ENCODE measurements around the gene RTP5.
"Not testable (repeated sequence)": the region's sequence is repeated elsewhere in the genome, so short reads cannot be mapped to it uniquely, and the experiment has no call there.

Gene RTP5

DNA sequence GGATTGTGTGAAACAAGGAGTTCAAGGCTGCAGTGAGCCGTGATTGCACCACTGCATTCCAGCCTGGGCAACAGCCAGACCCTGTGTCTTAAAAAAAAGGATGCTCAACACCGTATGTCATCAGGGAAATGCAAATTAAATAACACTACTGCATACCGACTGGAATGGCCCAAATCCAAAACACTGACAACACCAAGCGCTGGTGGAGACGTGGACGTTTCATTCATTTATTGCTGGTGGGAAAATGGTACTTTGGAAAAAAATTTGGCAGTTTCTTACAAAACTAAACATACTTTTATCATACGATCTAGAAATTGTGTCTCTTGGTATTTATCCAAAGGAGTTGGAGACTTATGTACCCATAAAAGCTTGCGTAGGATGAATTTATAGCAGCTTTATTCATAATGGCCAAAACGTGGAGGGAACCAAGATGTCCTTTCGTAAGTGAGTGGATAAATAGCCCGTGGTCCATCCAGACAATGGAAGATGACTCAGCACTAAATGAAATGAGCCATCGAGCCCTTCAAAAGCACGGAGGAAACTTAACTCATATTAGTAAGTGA is 36.3 kb upstream of the RTP5 start:
- H3K27ac ChIP-seq: no peak overlapping the region
- H3K27me3 ChIP-seq: no peaks in the 10 kb centered on the region
- H3K4me2 ChIP-seq: peak overlapping the region in 4 of 11 experiments; percentile 11 to 56 (median 35); a peak in 7 of 22 replicates
- H3K9me3 ChIP-seq (replicated peaks in 1 of 11): peaks cover 8 to 18% (median 11%) of the 10 kb centered on the region in 11 experiments; a peak in 21 of 22 replicates
- H3K36me3 ChIP-seq: no peaks in the 10 kb centered on the region
- peaks cover 0 to 16% (median 8%) of the 10 kb centered on the region in 10 experiments; a peak in 10 of 20 replicates for H3K4me1 ChIP-seq
- no peak overlapping the region for H3K4me3 ChIP-seq
- H3K9ac ChIP-seq: no peak overlapping the region
- TF ChIP-seq Cebpa-rat (IDR thresholded peaks at IDR 0.05): no peak
- no peaks in the 10 kb centered on the region for H4K20me1 ChIP-seq

DNA sequence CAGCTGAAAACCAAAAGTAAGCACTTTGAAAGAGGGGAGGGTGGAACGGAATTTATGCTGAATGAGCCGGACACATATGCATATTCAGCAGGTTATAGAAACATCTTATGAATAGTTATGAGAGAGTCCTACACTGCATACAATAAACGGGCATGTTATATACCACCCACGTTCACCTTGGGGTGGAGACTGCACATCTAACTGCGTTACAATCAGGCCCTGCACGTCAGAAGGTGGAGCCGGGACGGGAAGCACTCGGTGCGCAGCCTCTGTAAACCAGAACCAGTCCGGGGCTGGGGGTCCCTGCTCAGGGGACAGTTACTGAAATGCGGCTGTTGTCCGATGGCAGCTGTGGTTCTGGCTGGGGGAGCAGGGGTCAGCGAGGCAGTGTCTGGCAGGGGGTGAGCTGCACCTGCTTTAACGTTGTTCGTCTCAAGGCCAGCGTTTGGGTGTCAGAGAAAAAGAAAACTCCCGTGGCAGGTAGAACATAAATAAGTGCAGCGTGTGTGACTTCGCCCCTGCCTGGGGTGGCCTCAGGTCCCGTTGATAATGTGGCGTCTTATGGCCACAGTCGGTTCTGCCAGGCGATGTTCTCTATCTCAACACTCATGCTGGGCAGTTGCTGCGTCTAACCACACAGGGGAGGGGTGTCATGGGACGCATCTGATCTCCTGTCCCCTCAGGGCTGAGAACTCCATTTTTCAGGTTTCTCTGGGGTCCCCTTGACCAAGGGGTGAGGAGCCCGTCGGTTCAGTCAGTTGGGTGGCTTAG is 35.6 kb upstream of the RTP5 start:
- not testable (repeated sequence) for H3K27me3 ChIP-seq, H4K20me1 ChIP-seq, H3K4me3 ChIP-seq, H3K9ac ChIP-seq, H3K27ac ChIP-seq, H3K36me3 ChIP-seq
- H3K4me2 ChIP-seq: peak overlapping the region in 4 of 11 experiments; percentile 11 to 56 (median 35); a peak in 7 of 22 replicates
- H3K9me3 ChIP-seq (replicated peaks in 1 of 11): peaks cover 5 to 18% (median 10%) of the 10 kb centered on the region in 11 experiments; a peak in 20 of 22 replicates
- H3K4me1 ChIP-seq: peaks cover 0 to 16% (median 8%) of the 10 kb centered on the region in 10 experiments; a peak in 10 of 20 replicates

DNA sequence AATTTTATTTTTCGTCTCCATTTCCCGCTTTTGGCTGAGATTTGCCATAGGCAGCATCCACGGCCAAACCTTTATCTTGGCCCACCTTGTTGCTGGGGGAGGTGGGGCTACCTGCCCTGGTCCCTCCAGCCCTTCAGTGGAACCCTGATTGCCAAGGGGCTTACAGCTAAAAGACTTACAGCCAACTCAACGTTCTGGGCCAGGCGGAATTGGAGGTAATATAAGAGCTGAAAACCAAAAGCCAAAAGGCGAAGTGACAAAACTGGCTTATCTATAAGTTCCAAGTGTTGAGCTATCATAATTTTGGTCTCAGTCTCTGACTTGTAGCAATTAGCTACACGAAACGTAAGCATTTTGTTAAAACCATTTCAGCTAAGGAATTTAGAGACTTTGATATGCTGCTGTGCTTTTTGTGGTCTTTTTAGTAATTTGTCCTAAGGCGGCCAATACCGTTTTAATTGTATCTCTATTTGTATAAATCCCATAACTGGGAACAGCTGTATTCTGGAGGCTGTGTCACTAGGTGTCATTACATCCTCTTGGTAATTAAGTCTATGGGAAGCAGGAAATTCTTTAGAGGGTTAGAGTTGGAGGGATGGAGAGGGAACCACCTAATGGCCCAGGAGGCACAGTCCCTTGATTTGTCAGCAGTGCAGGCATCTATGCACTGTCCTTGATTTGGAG is 34.9 kb upstream of the RTP5 start:
- H3K4me2 ChIP-seq: no peak overlapping the region
- no peaks in the 10 kb centered on the region for H3K36me3 ChIP-seq
- no peaks in the 10 kb centered on the region for H3K27me3 ChIP-seq
- no peak for TF ChIP-seq Cebpa-rat (IDR thresholded peaks at IDR 0.05)
- H3K4me1 ChIP-seq: peaks cover 0 to 16% (median 8%) of the 10 kb centered on the region in 10 experiments; a peak in 10 of 20 replicates
- H3K9me3 ChIP-seq (replicated peaks in 1 of 11): peaks cover 5 to 18% (median 10%) of the 10 kb centered on the region in 11 experiments; a peak in 20 of 22 replicates
- H3K4me3 ChIP-seq: no peak overlapping the region
- no peaks in the 10 kb centered on the region for H4K20me1 ChIP-seq
- no peak overlapping the region for H3K9ac ChIP-seq
- no peak overlapping the region for H3K27ac ChIP-seq

DNA sequence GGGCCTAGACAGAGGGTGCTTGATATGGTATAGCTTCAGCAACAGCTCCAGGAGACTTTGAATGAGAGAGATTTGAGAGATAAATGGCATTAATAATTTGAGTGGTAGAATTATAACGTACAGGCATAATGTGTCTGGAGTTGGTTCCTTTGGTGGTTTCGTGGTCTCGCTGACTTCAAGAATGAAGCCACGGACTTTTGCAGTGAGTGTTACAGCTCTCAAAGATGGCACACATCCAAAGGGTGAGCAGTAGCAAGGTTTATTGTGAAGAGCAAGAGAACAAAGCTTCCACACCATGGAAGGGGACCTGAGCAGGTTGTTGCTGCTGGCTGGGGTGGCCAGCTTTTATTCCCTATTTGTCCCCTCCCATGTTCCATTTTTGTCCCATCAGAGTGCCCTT is 33.9 kb upstream of the RTP5 start:
- no peak overlapping the region for H3K4me3 ChIP-seq
- no peak overlapping the region for H3K27ac ChIP-seq
- H3K4me2 ChIP-seq: 0 out of 22 replicates have a peak overlapping the region, but pooled peaks of 1 of the 11 experiments have one; percentile 2
- H3K27me3 ChIP-seq: no peaks in the 10 kb centered on the region
- no peaks in the 10 kb centered on the region for H3K36me3 ChIP-seq
- peaks cover 5 to 18% (median 10%) of the 10 kb centered on the region in 11 experiments; a peak in 20 of 22 replicates for H3K9me3 ChIP-seq (replicated peaks in 1 of 11)
- no peak for TF ChIP-seq Cebpa-rat (IDR thresholded peaks at IDR 0.05)
- H4K20me1 ChIP-seq: no peaks in the 10 kb centered on the region
- no peak overlapping the region for H3K9ac ChIP-seq
- H3K4me1 ChIP-seq: peaks cover 7 to 24% (median 13%) of the 10 kb centered on the region in 10 experiments; a peak in 18 of 20 replicates

DNA sequence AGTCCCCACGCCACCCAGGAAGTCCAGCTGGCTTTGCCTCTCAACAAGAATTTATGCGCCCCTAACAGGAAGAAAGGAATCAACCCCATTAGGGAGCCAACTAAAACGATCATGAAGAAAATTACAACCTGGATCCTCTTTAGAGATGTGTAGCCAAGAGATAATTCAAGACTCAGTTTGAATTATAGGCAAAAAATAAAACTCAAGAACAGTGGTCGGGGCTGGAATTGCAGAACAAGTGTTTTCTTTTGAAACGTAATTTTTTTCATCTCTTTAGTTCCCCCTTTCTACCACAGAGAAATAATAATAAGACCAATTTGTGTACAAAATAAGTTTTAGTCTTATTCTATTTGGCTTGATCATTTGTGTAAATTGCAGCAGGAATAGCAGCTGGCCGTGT is 33.2 kb upstream of the RTP5 start:
- H3K4me3 ChIP-seq: no peak overlapping the region
- H3K4me2 ChIP-seq: no peak overlapping the region
- peaks cover 13 to 30% (median 19%) of the 10 kb centered on the region in 10 experiments; a peak in 19 of 20 replicates for H3K4me1 ChIP-seq
- H3K9me3 ChIP-seq (replicated peaks in 1 of 11): peaks cover 5 to 14% (median 8%) of the 10 kb centered on the region in 11 experiments; a peak in 20 of 22 replicates
- H4K20me1 ChIP-seq: no peaks in the 10 kb centered on the region
- H3K9ac ChIP-seq: no peak overlapping the region
- no peak for TF ChIP-seq Cebpa-rat (IDR thresholded peaks at IDR 0.05)
- no peak overlapping the region for H3K27ac ChIP-seq
- no peaks in the 10 kb centered on the region for H3K36me3 ChIP-seq
- H3K27me3 ChIP-seq: no peaks in the 10 kb centered on the region

DNA sequence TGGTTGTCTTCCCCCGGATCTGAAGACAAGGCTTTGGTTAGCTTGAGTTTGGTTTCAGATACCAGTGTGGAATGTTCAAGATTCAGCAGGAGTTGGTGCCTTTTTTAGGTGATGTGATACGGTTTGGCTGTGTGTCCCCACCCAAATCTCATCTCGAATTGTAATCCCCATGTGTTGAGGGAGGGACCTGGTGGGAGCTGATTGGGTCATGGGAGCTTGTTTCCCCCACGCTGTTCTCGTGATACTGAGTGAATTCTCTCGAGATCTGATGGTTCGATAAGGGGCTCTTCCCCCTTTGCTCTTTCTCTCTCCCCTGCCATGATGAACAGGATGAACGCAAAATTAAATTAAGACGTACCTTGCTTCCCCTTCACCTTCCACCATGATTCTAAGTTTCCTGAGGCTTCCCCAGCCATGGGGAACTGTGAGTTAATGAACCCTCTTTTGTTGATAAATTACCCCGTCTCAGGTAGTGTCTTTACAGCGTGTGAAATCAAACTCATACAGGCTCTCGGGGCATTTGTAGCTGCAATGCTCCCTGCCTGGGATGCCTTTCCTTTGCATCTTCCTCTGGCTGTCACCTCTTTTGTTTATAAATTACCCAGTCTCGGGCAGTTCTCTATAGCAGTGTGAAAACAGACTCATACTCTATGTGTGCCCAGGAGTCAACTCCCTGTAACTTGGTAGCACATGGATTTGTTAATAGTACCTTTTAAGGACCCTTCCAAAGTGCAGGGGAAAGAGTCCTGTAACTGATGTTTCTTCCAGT is 32.1 kb upstream of the RTP5 start:
- Histone ChIP-seq H3K4me3 (no peak overlapping the region), H3K4me2 (no peak overlapping the region), H3K4me1 (peaks cover 17 to 41% (median 30%) of the 10 kb centered on the region in 10 experiments), H3K9ac (no peak overlapping the region), H3K27ac (no peak overlapping the region), H4K20me1 (no peaks in the 10 kb centered on the region), H3K36me3 (no peaks in the 10 kb centered on the region), H3K9me3 (replicated peaks in 1 of 11) (peaks cover 5 to 11% (median 8%) of the 10 kb centered on the region in 11 experiments; a peak in 19 of 22 replicates), H3K27me3 (no peaks in the 10 kb centered on the region)
- TF ChIP-seq Cebpa-rat (IDR thresholded peaks at IDR 0.05): no peak

DNA sequence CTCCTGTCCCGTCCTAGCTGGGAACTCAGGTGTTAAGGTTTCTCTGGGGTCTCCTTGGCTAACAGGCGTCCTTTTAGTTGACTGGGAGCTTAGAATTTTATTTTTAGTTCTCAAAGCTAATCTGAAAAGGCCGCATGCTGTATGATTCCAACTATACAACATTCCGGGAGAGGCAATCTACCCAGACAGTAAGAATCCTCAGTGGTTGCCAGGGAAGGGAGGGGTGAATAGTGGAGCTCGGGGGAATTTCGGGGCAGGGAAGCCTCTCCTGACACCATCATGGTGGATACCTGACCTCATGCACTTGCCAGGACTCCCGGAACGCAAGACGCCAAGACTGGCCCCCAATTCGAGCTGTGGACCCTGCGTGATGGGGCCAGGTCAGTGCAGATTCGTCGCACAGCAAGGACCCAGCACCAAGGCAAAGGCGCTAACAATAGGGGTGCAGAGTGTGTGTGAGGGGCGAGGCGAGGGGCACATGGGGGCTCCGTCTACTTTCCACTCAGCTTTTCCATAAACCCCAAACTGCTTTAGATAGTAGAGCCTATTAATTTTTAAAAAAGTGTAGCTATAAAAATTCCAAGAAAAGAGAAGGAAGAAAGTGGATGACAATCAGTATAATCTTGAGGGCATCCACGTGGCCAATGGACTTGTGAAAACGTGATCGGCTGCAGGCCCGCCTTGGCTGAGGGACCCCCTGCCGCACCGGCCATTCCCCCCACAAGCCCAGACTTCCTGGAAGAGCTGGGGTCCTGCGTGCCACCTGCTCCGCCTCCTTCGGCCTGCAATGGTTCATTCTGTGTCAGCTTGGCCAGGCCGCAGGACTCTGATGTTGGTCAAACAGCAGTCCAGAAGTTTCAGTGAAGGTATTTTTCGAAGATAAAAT is 28.1 kb upstream of the RTP5 start:
- Histone ChIP-seq H3K27ac (peak overlapping the region in 4 of 11 experiments; percentile 15 to 90 (median 54); a peak in 5 of 22 replicates), H4K20me1 (no peaks in the 10 kb centered on the region; a peak in 1 of 22 replicates), H3K4me2 (peak overlapping the region; percentile 30 to 99 (median 89); a peak in 18 of 22 replicates), H3K9me3 (replicated peaks in 1 of 11) (peaks cover 0 to 2% (median 0%) of the 10 kb centered on the region in 11 experiments; a peak in 1 of 22 replicates), H3K4me1 (peaks cover 43 to 64% (median 61%) of the 10 kb centered on the region in 10 experiments), H3K27me3 (0 out of 22 replicates have a peak, but pooled peaks cover 0 to 3% (median 0%) of the 10 kb centered on the region in 11 experiments), H3K9ac (no peak overlapping the region), H3K36me3 (no peaks in the 10 kb centered on the region), H3K4me3 (no peak overlapping the region)
- TF ChIP-seq Cebpa-rat (IDR thresholded peaks at IDR 0.05): no peak
